ENCODE data around the gene NPFFR1. TPM values are rescaled to one million over a fixed set of nuclear protein-coding genes. Genes with fewer than 3 reads are reported as not detected.

The NPFFR1 gene
- total RNA-seq, 1 experiment from 2014 or later = 0.02 TPM

GRCh38 chr10:70232859-70233108 is 51.0 kb downstream of the NPFFR1 start:
- Histone ChIP-seq H3K27me3 (replicated peaks; ENCODE audit: insufficient read depth, low read depth, low read length, poor library complexity) (no peaks in the 10 kb centered on the region), H3K27ac (ENCODE audit: low read depth, low read length, poor library complexity, severe bottlenecking) (peak overlapping the region; percentile 86), H3K4me3 (ENCODE audit: low read depth, low read length, poor library complexity, severe bottlenecking) (peak overlapping the region; percentile 88), H3K4me1 (ENCODE audit: insufficient read depth, low read length, poor library complexity, severe bottlenecking) (peaks cover 12% of the 10 kb centered on the region), H3K9me3 (ENCODE audit: low read depth, low read length, poor library complexity, severe bottlenecking) (no peaks in the 10 kb centered on the region), H3K36me3 (ENCODE audit: insufficient read depth, low read length, poor library complexity, severe bottlenecking) (peaks cover 27% of the 10 kb centered on the region)
- no peak for TF ChIP-seq CTCF (conservative IDR thresholded peaks at IDR 0.05; ENCODE audit: low read depth, low read length)
- TF ChIP-seq EZH2 (IDR thresholded peaks at IDR 0.05; ENCODE audit: borderline replicate concordance, low read depth, low read length, poor library complexity, severe bottlenecking) = no peak
- no TSS peak for BruUV-seq (replicated peaks)
- intact Hi-C loops (cut with micrococcal nuclease; ENCODE audit: unreplicated experiment) = no loop called here
- no peak for DNase-seq (ENCODE audit: low spot score)
- POLR2A ChIA-PET (ENCODE audit: low non-redundant PET) = no interaction called here
- CTCF ChIA-PET = interaction anchor here (1.4 kb wide), 1 partner anchor 132 kb away, joined by 5 read pairs; no protein-coding TSS in a partner anchor

GRCh38 chr10:70232155-70232858 is 51.5 kb downstream of the NPFFR1 start:
- no peaks in the 10 kb centered on the region for H3K27me3 ChIP-seq (replicated peaks; ENCODE audit: insufficient read depth, low read depth, low read length, poor library complexity)
- H3K27ac ChIP-seq (ENCODE audit: low read depth, low read length, poor library complexity, severe bottlenecking) = peak overlapping the region; percentile 86
- no peaks in the 10 kb centered on the region for H3K9me3 ChIP-seq (ENCODE audit: low read depth, low read length, poor library complexity, severe bottlenecking)
- BruUV-seq (replicated peaks) = no TSS peak
- no peak for TF ChIP-seq CTCF (conservative IDR thresholded peaks at IDR 0.05; ENCODE audit: low read depth, low read length)
- no peak for TF ChIP-seq EZH2 (IDR thresholded peaks at IDR 0.05; ENCODE audit: borderline replicate concordance, low read depth, low read length, poor library complexity, severe bottlenecking)
- ChIA-PET CTCF (interaction anchor here (0.6 to 1.4 kb wide), 2 partner anchors 11 to 132 kb away, joined by 3 to 5 read pairs; no protein-coding TSS in a partner anchor), POLR2A (ENCODE audit: low non-redundant PET) (interaction anchor here (0.6 kb wide), 1 partner anchor 164 kb away, joined by 5 read pairs; no protein-coding TSS in a partner anchor)
- peak overlapping the region; percentile 88 for H3K4me3 ChIP-seq (ENCODE audit: low read depth, low read length, poor library complexity, severe bottlenecking)
- peak; percentile 43 for DNase-seq (ENCODE audit: low spot score)
- H3K4me1 ChIP-seq (ENCODE audit: insufficient read depth, low read length, poor library complexity, severe bottlenecking) = peaks cover 12% of the 10 kb centered on the region
- peaks cover 32% of the 10 kb centered on the region for H3K36me3 ChIP-seq (ENCODE audit: insufficient read depth, low read length, poor library complexity, severe bottlenecking)
- intact Hi-C loops (cut with micrococcal nuclease; ENCODE audit: unreplicated experiment) = no loop called here

GRCh38 chr10:70228491-70228890 is 55.3 kb downstream of the NPFFR1 start:
- ChIA-PET POLR2A (ENCODE audit: low non-redundant PET) (no interaction called here), CTCF (interaction anchor here (0.9 kb wide), 1 partner anchor 120 kb away, joined by 3 read pairs; no protein-coding TSS in a partner anchor)
- Histone ChIP-seq H3K4me3 (ENCODE audit: low read depth, low read length, poor library complexity, severe bottlenecking) (no peak overlapping the region), H3K9me3 (ENCODE audit: low read depth, low read length, poor library complexity, severe bottlenecking) (no peaks in the 10 kb centered on the region), H3K36me3 (ENCODE audit: insufficient read depth, low read length, poor library complexity, severe bottlenecking) (peaks cover 47% of the 10 kb centered on the region), H3K27ac (ENCODE audit: low read depth, low read length, poor library complexity, severe bottlenecking) (no peak overlapping the region), H3K27me3 (replicated peaks; ENCODE audit: insufficient read depth, low read depth, low read length, poor library complexity) (no peaks in the 10 kb centered on the region), H3K4me1 (ENCODE audit: insufficient read depth, low read length, poor library complexity, severe bottlenecking) (peaks cover 3% of the 10 kb centered on the region)
- no TSS peak for BruUV-seq (replicated peaks)
- TF ChIP-seq EZH2 (IDR thresholded peaks at IDR 0.05; ENCODE audit: borderline replicate concordance, low read depth, low read length, poor library complexity, severe bottlenecking) = no peak
- no peak for TF ChIP-seq CTCF (conservative IDR thresholded peaks at IDR 0.05; ENCODE audit: low read depth, low read length)
- intact Hi-C loops (cut with micrococcal nuclease; ENCODE audit: unreplicated experiment) = no loop called here
- DNase-seq (ENCODE audit: low spot score) = no peak
